HepG2 (cell line): ENCODE results near the gene INAFM1. TPM values are rescaled to one million over a fixed set of nuclear protein-coding genes. Genes with fewer than 3 reads are reported as not detected.
A peak's percentile ranks its signal among the peaks of the same experiment; 100 is the strongest.

Source experiments
- JUND ChIP-seq: sonication (generic); formaldehyde crosslinking; IDR thresholded peaks from 2 replicates; pipeline ENCODE4 v1.8.0; 2022; ENCODE audit warnings: mild to moderate bottlenecking, missing genetic modification reagents
- NCOA2 ChIP-seq: sonication (generic); formaldehyde crosslinking; IDR thresholded peaks from 2 replicates; pipeline ENCODE4 v1.8.0; 2022; ENCODE audit warnings: inconsistent platforms
- REXO4 ChIP-seq: sonication (generic); formaldehyde crosslinking; IDR thresholded peaks from 2 replicates; pipeline ENCODE4 v1.8.0; 2022; ENCODE audit warnings: missing genetic modification reagents, mild to moderate bottlenecking, borderline replicate concordance
- RFXAP ChIP-seq: sonication (generic); formaldehyde crosslinking; IDR thresholded peaks from 2 replicates; pipeline ENCODE4 v1.4.0; 2020; ENCODE audit warnings: missing genetic modification reagents, borderline replicate concordance
- THAP9 ChIP-seq: sonication (generic); formaldehyde crosslinking; IDR thresholded peaks from 2 replicates; pipeline ENCODE4; 2020; ENCODE audit warnings: missing genetic modification reagents, mild to moderate bottlenecking, borderline replicate concordance
- UBTF ChIP-seq: sonication (generic); formaldehyde crosslinking; IDR thresholded peaks from 2 replicates; pipeline ENCODE4 v1.4.0; 2020; ENCODE audit warnings: mild to moderate bottlenecking, missing genetic modification reagents
- USF2 ChIP-seq, 2 experiments: sonication (generic) in 1 of 2; formaldehyde crosslinking in 1 of 2; IDR thresholded peaks; 2 replicates each; pipeline versions ENCODE4 v1.5.1 to v1.6.1; 2011 to 2020; ENCODE audit warnings: borderline replicate concordance in 1 of 2, low read depth in 1 of 2, low read length in 1 of 2, mild to moderate bottlenecking in 1 of 2, missing genetic modification reagents in 1 of 2, moderate library complexity in 1 of 2
- ZHX1 ChIP-seq: sonication (generic); formaldehyde crosslinking; IDR thresholded peaks from 2 replicates; pipeline ENCODE4 v1.8.1; 2022; ENCODE audit warnings: low read depth, mild to moderate bottlenecking, missing genetic modification reagents
- ZNF280B ChIP-seq: sonication (generic); formaldehyde crosslinking; IDR thresholded peaks from 2 replicates; pipeline ENCODE4 v1.5.0; 2020; ENCODE audit warnings: missing genetic modification reagents, mild to moderate bottlenecking, borderline replicate concordance
- ZNF503 ChIP-seq: sonication (generic); formaldehyde crosslinking; IDR thresholded peaks from 2 replicates; pipeline ENCODE4 v1.4.0; 2020; ENCODE audit warnings: missing genetic modification reagents
- ZNF816 ChIP-seq: sonication (generic); formaldehyde crosslinking; IDR thresholded peaks from 2 replicates; pipeline ENCODE4 v1.8.0; 2022; ENCODE audit warnings: missing genetic modification reagents, mild to moderate bottlenecking, borderline replicate concordance
- polyA plus RNA-seq, 8 experiments: library from polyadenylated mRNA; depleted of rRNA in 3 of 8; stranded (reverse) in 7 of 8; unstranded in 1 of 8; fragments of >200 nt; fragmentation: Illumina TruSeq in 4 of 8; extraction: Trizol in 4 of 8; gene quantifications; 2 replicates each; pipeline versions ENCODE4 v1.2.1 to v1.2.3, GENCODE V29; 2011 to 2016; ENCODE audit warnings: low read depth in 4 of 8, missing spikeins in 1 of 8, mixed read lengths in 1 of 8; ENCODE audit not compliant: insufficient read depth in 1 of 8
- total RNA-seq, 5 experiments: library from RNA; depleted of rRNA; stranded (reverse); fragments of >200 nt; fragmentation: Illumina TruSeq; extraction: Trizol; gene quantifications; 2 replicates each; pipeline ENCODE4 v1.2.3, GENCODE V29; 2016; ENCODE audit warnings: low read depth in 1 of 5

The INAFM1 gene
- total and polyA plus RNA-seq, 2 of the 13 experiments (the other 11 are each of a cell fraction or from before 2014, with no cell fraction given): 0.88 to 1.9 TPM

GRCh38 chr19:47231215-47232054, 43.2 kb upstream of the INAFM1 start (continued):
- TF ChIP-seq REXO4 (CRISPR knock-in tag): no peak
- TF ChIP-seq JUND: peak; percentile 8; the same call in 1 of the 2 replicates
- no peak for TF ChIP-seq ZNF816 (CRISPR knock-in tag)
- TF ChIP-seq ZNF503 (CRISPR knock-in tag): 0 out of 2 replicates have a peak, but pooled peaks have one; percentile 30
- 0 out of 2 replicates have a peak, but pooled peaks have one; percentile 42 for TF ChIP-seq THAP9
- TF ChIP-seq USF2 (IDR thresholded peaks at IDR 0.05; ENCODE audit: low read depth, low read length): peak; percentile 92
- TF ChIP-seq USF2 (CRISPR knock-in tag; IDR thresholded peaks at IDR 0.05; ENCODE audit: borderline replicate concordance): peak; percentile 92
- TF ChIP-seq ZHX1 (CRISPR knock-in tag): peak; percentile 40; the same call in 1 of the 2 replicates
- peak; percentile 73 for TF ChIP-seq UBTF (CRISPR knock-in tag)
- peak; percentile 47; the same call in 1 of the 2 replicates for TF ChIP-seq ZNF280B (CRISPR knock-in tag)
- peak; percentile 44; the same call in 1 of the 2 replicates for TF ChIP-seq NCOA2
- TF ChIP-seq RFXAP (CRISPR knock-in tag): peak; percentile 89; the same call in 1 of the 2 replicates
